ENCODE results near the gene CD86. TPM values are rescaled to one million over a fixed set of nuclear protein-coding genes. Genes with fewer than 3 reads are reported as not detected.

Gene CD86
- total RNA-seq, 1 experiment from 2014 or later = not detected

- H3K9me3 ChIP-seq (ENCODE audit: control insufficient read depth, insufficient read depth, low read depth, low read length) = no peaks in the 10 kb centered on the region
- POLR2A ChIA-PET = no interaction called here
- H3K27ac ChIP-seq (ENCODE audit: low read length) = no peak overlapping the region
- intact Hi-C loops (cut with micrococcal nuclease; ENCODE audit: unreplicated experiment) = no loop called here
- in situ Hi-C loops (cut with HindIII; ENCODE audit: low pct_unique_long_range_greater_than_20kb, low sequenced_read_pairs) = no loop called here
- no TSS peak for BruUV-seq (replicated peaks)
- no peak for TF ChIP-seq TCF7L2 (IDR thresholded peaks at IDR 0.05; ENCODE audit: low read depth, low read length)
- no peak for TF ChIP-seq CTCF (IDR thresholded peaks at IDR 0.05)
- TF ChIP-seq REST (IDR thresholded peaks at IDR 0.05; ENCODE audit: insufficient read depth in 1 of 2, low read depth in 2 of 2, low read length in 1 of 2) = no peak
- TF ChIP-seq SIN3A (IDR thresholded peaks at IDR 0.05; ENCODE audit: borderline replicate concordance, insufficient read depth, low read depth, low read length) = no peak
- no peak for TF ChIP-seq POLR2AphosphoS5 (IDR thresholded peaks at IDR 0.05; ENCODE audit: low read depth, low read length)
- no peaks in the 10 kb centered on the region for H3K4me1 ChIP-seq (ENCODE audit: control insufficient read depth, insufficient read depth, low read length)
- CTCF ChIA-PET = no interaction called here
- no peak overlapping the region for H3K4me3 ChIP-seq (ENCODE audit: low read depth in 2 of 2, low read length in 2 of 2)
- H3K27me3 ChIP-seq (ENCODE audit: control insufficient read depth, insufficient read depth, low read length) = peaks cover 8% of the 10 kb centered on the region
- H3K36me3 ChIP-seq (ENCODE audit: control insufficient read depth, insufficient read depth, low read length) = no peaks in the 10 kb centered on the region
- no peak for DNase-seq (ENCODE audit: low read depth, low spot score)
- no peak for ATAC-seq
Measured at GRCh38 chr3:122011396-122011795, 43.8 kb upstream of the CD86 start.

- no peak for DNase-seq (ENCODE audit: low read depth, low spot score)
- TF ChIP-seq TCF7L2 (IDR thresholded peaks at IDR 0.05; ENCODE audit: low read depth, low read length) (no peak), POLR2AphosphoS5 (IDR thresholded peaks at IDR 0.05; ENCODE audit: low read depth, low read length) (no peak), REST (IDR thresholded peaks at IDR 0.05; ENCODE audit: insufficient read depth in 1 of 2, low read depth in 2 of 2, low read length in 1 of 2) (no peak), CTCF (IDR thresholded peaks at IDR 0.05) (no peak), SIN3A (IDR thresholded peaks at IDR 0.05; ENCODE audit: borderline replicate concordance, insufficient read depth, low read depth, low read length) (no peak)
- H3K4me3 ChIP-seq (ENCODE audit: low read depth in 2 of 2, low read length in 2 of 2) = no peak overlapping the region
- POLR2A ChIA-PET = no interaction called here
- H3K27ac ChIP-seq (ENCODE audit: low read length) = no peak overlapping the region
- no TSS peak for BruUV-seq (replicated peaks)
- no peaks in the 10 kb centered on the region for H3K4me1 ChIP-seq (ENCODE audit: control insufficient read depth, insufficient read depth, low read length)
- CTCF ChIA-PET = no interaction called here
- H3K9me3 ChIP-seq (ENCODE audit: control insufficient read depth, insufficient read depth, low read depth, low read length) = no peaks in the 10 kb centered on the region
- no peak for ATAC-seq
- H3K27me3 ChIP-seq (ENCODE audit: control insufficient read depth, insufficient read depth, low read length) = peaks cover 8% of the 10 kb centered on the region
- intact Hi-C loops (cut with micrococcal nuclease; ENCODE audit: unreplicated experiment) (no loop called here), in situ Hi-C loops (cut with HindIII; ENCODE audit: low pct_unique_long_range_greater_than_20kb, low sequenced_read_pairs) (no loop called here)
- H3K36me3 ChIP-seq (ENCODE audit: control insufficient read depth, insufficient read depth, low read length) = no peaks in the 10 kb centered on the region
Measured at GRCh38 chr3:122012821-122013220, 42.3 kb upstream of the CD86 start.
